Endothelial cell (in vitro differentiated cells): Measurements from ENCODE around the gene BHMT. TPM values are rescaled to one million over a fixed set of nuclear protein-coding genes. Genes with fewer than 3 reads are reported as not detected.

Experiments
- DNase-seq: peaks from one replicate; pipeline ENCODE4 v3.0.0; 2021; ENCODE audit warnings: low spot score
- H3K27ac Mint-ChIP-seq: one replicate; pipeline ENCODE4 v1.8.0; 2021; ENCODE audit warnings: mixed read lengths, inconsistent platforms; ENCODE audit not compliant: unreplicated experiment
- H3K27me3 Mint-ChIP-seq: one replicate; pipeline ENCODE4 v1.8.0; 2021; ENCODE audit warnings: mild to moderate bottlenecking, moderate library complexity, mixed read lengths, inconsistent platforms; ENCODE audit not compliant: unreplicated experiment
- H3K36me3 Mint-ChIP-seq: one replicate; pipeline ENCODE4 v1.8.0; 2021; ENCODE audit warnings: mild to moderate bottlenecking, low read depth, mixed read lengths, inconsistent platforms; ENCODE audit not compliant: unreplicated experiment
- H3K4me1 Mint-ChIP-seq: one replicate; pipeline ENCODE4 v1.8.0; 2021; ENCODE audit warnings: mild to moderate bottlenecking, mixed read lengths, inconsistent platforms; ENCODE audit not compliant: unreplicated experiment
- H3K4me3 Mint-ChIP-seq: one replicate; pipeline ENCODE4 v1.8.0; 2021; ENCODE audit warnings: mild to moderate bottlenecking, mixed read lengths, inconsistent platforms; ENCODE audit not compliant: unreplicated experiment
- H3K9me3 Mint-ChIP-seq: one replicate; pipeline ENCODE4 v1.8.0; 2021; ENCODE audit warnings: mixed read lengths, inconsistent platforms; ENCODE audit not compliant: unreplicated experiment
- CTCF ChIP-seq: fragments of 200-600 bp; sonication (generic); IDR thresholded peaks from one replicate; pipeline ENCODE4 v1.5.0; 2021; ENCODE audit warnings: antibody characterized with exemption; ENCODE audit not compliant: unreplicated experiment
- long read RNA-seq: library from polyadenylated mRNA; unstranded; transcript quantifications from one replicate; pipeline ENCODE4 v2.0.0, GENCODE V29; 2020; ENCODE audit not compliant: unreplicated experiment
- total RNA-seq: library from RNA; stranded (reverse); fragmentation: NEBNext Ultra II Directional; extraction: Animal tissue kit (Norgen Biotek cat#: 25700); gene quantifications from one replicate; pipeline ENCODE4 v1.2.1, GENCODE V29; 2021; ENCODE audit not compliant: unreplicated experiment

BHMT gene
- total RNA-seq = not detected
- long read RNA-seq = 0 reads

- H3K9me3 Mint-ChIP-seq = no peaks in the 10 kb centered on the region
- no peaks in the 10 kb centered on the region for H3K36me3 Mint-ChIP-seq
- no peak for TF ChIP-seq CTCF
- H3K27me3 Mint-ChIP-seq = peaks cover 4% of the 10 kb centered on the region
- DNase-seq = no peak
- H3K4me3 Mint-ChIP-seq = no peak within 1 kb of the TSS
- H3K4me1 Mint-ChIP-seq = peaks cover 14% of the 10 kb centered on the region
- no peak within 1 kb of the TSS for H3K27ac Mint-ChIP-seq
Observed at GRCh38 chr5:79111387-79111959, at the start of gene BHMT. BHMT (plus strand) TSS chr5:79111809; CDS start chr5:79111886, 77 bp downstream.

DNA sequence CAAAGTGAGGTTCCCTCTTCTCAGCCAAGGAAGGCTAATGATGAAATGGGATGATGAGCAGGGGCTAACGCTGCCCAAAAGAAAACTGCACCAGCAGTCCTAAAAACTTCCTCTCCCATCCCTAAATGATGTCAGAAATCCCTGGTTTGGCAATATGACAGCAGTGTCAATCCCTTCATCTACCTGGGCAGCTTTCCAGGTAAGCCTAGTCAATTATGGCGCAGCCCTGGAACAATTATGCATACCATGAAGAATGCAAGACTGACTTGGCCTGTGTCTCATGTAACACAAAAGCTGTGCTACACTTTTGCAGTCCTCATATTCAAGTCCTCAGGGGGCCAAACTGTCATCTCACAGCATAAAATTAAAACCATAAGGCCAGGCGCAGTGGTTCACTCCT lies 49.2 kb upstream of the BHMT start:
- Mint-ChIP-seq H3K36me3 (no peaks in the 10 kb centered on the region), H3K9me3 (no peaks in the 10 kb centered on the region), H3K27ac (no peak overlapping the region), H3K4me1 (no peaks in the 10 kb centered on the region), H3K27me3 (peaks cover 1% of the 10 kb centered on the region), H3K4me3 (no peak overlapping the region)
- no peak for TF ChIP-seq CTCF
- DNase-seq = no peak

GRCh38 chr5:79069488-79070349 lies 41.9 kb upstream of the BHMT start, which contains the start of the genes BHMT2 and DMGDH:
BHMT2 (plus strand) TSS chr5:79069767; CDS start chr5:79069783, 16 bp downstream.
DMGDH (minus strand) TSS chr5:79069674; CDS start chr5:79069620, 54 bp downstream.
- no peaks in the 10 kb centered on the region for H3K27me3 Mint-ChIP-seq

DNA sequence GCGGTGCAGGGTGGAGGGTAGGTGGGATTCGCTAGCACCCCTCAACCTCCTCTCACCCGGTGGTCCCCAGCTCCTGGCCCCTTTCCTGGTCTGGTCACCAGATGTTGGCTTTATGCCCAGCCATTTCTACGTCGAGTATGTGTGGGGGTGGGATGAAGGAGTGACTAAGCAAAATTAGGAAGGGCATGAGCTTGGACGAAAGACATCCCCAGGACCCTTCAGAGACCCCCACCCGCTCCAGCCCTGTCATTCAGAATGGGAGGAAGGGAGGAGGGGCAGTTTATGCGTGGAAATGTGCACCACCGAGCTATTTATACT lies 41.3 kb upstream of the BHMT start:
- H3K27ac Mint-ChIP-seq = no peak overlapping the region
- no peaks in the 10 kb centered on the region for H3K9me3 Mint-ChIP-seq
- no peaks in the 10 kb centered on the region for H3K36me3 Mint-ChIP-seq
- no peak for DNase-seq
- H3K27me3 Mint-ChIP-seq = no peaks in the 10 kb centered on the region
- H3K4me1 Mint-ChIP-seq = no peaks in the 10 kb centered on the region
- no peak overlapping the region for H3K4me3 Mint-ChIP-seq
- no peak for TF ChIP-seq CTCF

More at GRCh38 chr5:79069488-79070349, 41.9 kb upstream of the BHMT start, which contains the start of the genes BHMT2 and DMGDH:
- Mint-ChIP-seq H3K4me3 (no peak within 1 kb of the TSS), H3K9me3 (no peaks in the 10 kb centered on the region), H3K27ac (no peak within 1 kb of the TSS), H3K4me1 (no peaks in the 10 kb centered on the region), H3K36me3 (no peaks in the 10 kb centered on the region)
- no peak for DNase-seq
- TF ChIP-seq CTCF = no peak

GRCh38 chr5:79074641-79075040 lies 37.0 kb upstream of the BHMT start:
- DNase-seq = no peak
- Mint-ChIP-seq H3K9me3 (no peaks in the 10 kb centered on the region), H3K36me3 (no peaks in the 10 kb centered on the region), H3K27ac (no peak overlapping the region), H3K4me3 (no peak overlapping the region), H3K4me1 (peaks cover 5% of the 10 kb centered on the region), H3K27me3 (no peaks in the 10 kb centered on the region)
- TF ChIP-seq CTCF = no peak
